Breast epithelium (tissue), 4 donors: Measurements from ENCODE around the gene MYO5B. TPM values are rescaled to one million over a fixed set of nuclear protein-coding genes. Genes with fewer than 3 reads are reported as not detected.
"Not testable (repeated sequence)": the region's sequence is repeated elsewhere in the genome, so short reads cannot be mapped to it uniquely, and the experiment has no call there.

ENCODE experiments used
- DNase-seq, 2 donors: peaks; one replicate each; pipeline ENCODE4 v3.0.0-alpha.2; 2019; ENCODE audit warnings: low spot score in 2 of 2
- H3K27ac ChIP-seq, 2 donors: fragments of 200-600 bp; sonication (generic) in 1 of 2; one replicate each; pipeline ENCODE4 v1.5.1; 2016 to 2019; ENCODE audit warnings: mild to moderate bottlenecking in 1 of 2
- H3K27me3 ChIP-seq, 2 donors: fragments of 200-600 bp; sonication (generic) in 1 of 2; one replicate each; pipeline versions ENCODE4 v1.5.1 to v1.6.0; 2017 to 2019; ENCODE audit warnings: control low read depth in 1 of 2, mild to moderate bottlenecking in 1 of 2
- H3K36me3 ChIP-seq: fragments of 200-600 bp; one replicate; pipeline ENCODE4 v1.5.1; 2019
- H3K4me1 ChIP-seq, 2 donors: fragments of 200-600 bp; sonication (generic); one replicate each; pipeline ENCODE4 v1.5.1; 2016 to 2019; ENCODE audit warnings: control low read depth in 1 of 2
- H3K4me3 ChIP-seq, 3 donors: fragments of 200-600 bp; sonication (generic); 1 replicate in 2 of 3; 2 replicates in 1 of 3; pipeline ENCODE4 v1.5.1; 2016 to 2019; ENCODE audit warnings: mild to moderate bottlenecking in 3 of 3, moderate library complexity in 2 of 3
- H3K9me3 ChIP-seq, 2 donors: fragments of 200-600 bp; sonication (generic) in 1 of 2; one replicate each; pipeline ENCODE4 v1.5.1; 2016 to 2019; ENCODE audit warnings: control low read depth in 1 of 2
- POLR2A ChIP-seq: fragments of 450-650 bp; IDR thresholded peaks from one replicate; pipeline ENCODE4 v1.6.1; 2016; ENCODE audit warnings: antibody characterized with exemption, mild to moderate bottlenecking, moderate library complexity
- POLR2AphosphoS5 ChIP-seq, 3 donors: sonication (generic); formaldehyde crosslinking; IDR thresholded peaks; one replicate each; pipeline ENCODE4 v1.6.1; 2017; ENCODE audit warnings: antibody characterized with exemption in 3 of 3
- intact Hi-C: fragments of 100-400 bp; cut with DNase I; formaldehyde crosslinking; loops from one replicate; pipeline ENCODE4 v1.15.1; 2023; ENCODE audit warnings: low total_unique reads
- total RNA-seq, 3 donors: library from RNA; depleted of rRNA; stranded (reverse); fragments of >200 nt; gene quantifications; one replicate each; pipeline ENCODE4 v1.1.0, GENCODE V29; 2016
- TF ChIP-seq, protein P1 (sequence below), 3 donors: fragments of 450-650 bp; IDR thresholded peaks; one replicate each; pipeline ENCODE4 v1.5.1; 2016 to 2017; ENCODE audit warnings: antibody characterized with exemption in 3 of 3, mild to moderate bottlenecking in 3 of 3, moderate library complexity in 3 of 3

The MYO5B gene
- total RNA-seq, 3 donors from 2014 or later = 2.4 to 53.1 (median 22.0) TPM

DNA sequence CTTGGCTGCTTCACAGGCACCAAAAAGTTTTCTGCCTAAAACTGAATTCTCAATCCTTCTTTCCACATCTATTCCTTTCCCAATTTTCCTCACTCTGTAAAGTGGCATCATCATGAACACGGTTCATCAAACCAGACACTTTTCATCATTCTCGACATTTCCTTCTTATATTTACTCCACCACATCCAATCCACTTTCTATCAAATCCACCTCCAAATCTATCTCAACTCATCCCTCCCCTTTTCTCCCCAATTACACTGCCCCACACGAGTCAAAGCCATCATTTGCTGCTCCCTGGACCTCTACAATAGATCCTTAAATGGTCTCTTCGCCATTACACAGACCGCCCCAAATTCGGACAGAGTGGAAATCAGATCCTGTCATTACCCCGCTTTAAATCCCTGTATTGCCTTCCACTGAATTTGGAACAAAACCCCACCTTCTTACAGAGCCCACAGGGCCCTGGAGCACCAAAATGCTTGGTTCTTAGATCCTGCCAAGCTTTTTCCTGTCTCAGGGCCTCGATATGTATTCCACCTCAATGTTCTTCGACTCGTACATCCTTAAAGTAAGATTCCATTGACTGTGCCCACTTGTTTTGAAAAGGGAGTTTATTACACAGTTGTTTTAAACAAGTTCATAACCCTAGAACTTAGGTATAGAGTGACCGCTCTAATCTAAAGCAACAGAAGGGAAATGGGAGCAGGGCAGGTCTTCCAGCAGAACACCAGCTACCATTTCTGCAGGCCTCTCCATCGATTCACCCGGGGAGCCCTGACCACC is 382.5 kb downstream of the MYO5B start:
- Histone ChIP-seq H3K9me3 (no peaks in the 10 kb centered on the region), H3K36me3 (no peaks in the 10 kb centered on the region), H3K27ac (peak overlapping the region; percentile 98), H3K4me1 (peaks cover 0 to 9% of the 10 kb centered on the region in 2 donors), H3K27me3 (no peaks in the 10 kb centered on the region), H3K4me3 (peak overlapping the region; percentile 74 to 86 (median 80))
- intact Hi-C loops = no loop called here
- DNase-seq = no peak
- TF ChIP-seq POLR2A = no peak
- TF ChIP-seq POLR2AphosphoS5 (IDR thresholded peaks at IDR 0.05) = no peak

DNA sequence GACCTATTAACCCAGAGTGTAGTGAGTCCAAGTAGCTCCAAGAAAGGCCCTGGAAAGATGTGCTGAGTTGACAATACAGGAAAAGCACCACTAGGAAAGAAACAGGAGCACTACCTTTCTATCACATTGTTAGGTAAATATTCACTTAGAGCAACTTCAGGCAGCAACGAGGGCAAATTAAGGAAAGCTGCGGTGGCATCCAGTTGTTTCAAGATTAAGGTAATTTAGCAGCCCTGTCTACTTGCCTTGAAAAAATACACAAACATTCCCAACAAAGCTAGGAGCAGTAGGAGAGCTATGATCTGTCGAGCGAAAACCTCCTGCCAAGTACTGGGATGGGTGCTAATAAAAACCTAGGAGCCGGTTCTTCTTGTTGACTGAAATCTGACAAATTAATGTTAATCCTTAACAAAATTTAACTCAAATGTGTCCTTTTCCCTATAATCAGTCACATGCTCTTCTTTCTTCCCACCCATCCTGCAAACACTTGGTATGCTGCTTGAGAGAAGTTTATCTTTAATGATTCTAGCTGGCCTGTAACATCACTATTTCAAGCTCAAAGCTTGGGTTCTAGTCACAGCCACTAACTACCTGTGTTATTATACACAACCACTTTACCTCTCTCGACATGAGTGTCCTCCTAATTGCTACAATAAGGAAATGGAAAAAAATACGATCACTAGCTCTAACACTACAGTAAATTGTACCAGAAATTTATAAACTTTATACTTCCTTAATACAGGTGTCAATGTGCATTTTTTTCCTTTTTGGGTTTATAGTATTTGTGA is 383.6 kb downstream of the MYO5B start:
- no peak for TF ChIP-seq POLR2A
- no peak for TF ChIP-seq POLR2AphosphoS5 (IDR thresholded peaks at IDR 0.05)
- TF ChIP-seq, protein P1, sequence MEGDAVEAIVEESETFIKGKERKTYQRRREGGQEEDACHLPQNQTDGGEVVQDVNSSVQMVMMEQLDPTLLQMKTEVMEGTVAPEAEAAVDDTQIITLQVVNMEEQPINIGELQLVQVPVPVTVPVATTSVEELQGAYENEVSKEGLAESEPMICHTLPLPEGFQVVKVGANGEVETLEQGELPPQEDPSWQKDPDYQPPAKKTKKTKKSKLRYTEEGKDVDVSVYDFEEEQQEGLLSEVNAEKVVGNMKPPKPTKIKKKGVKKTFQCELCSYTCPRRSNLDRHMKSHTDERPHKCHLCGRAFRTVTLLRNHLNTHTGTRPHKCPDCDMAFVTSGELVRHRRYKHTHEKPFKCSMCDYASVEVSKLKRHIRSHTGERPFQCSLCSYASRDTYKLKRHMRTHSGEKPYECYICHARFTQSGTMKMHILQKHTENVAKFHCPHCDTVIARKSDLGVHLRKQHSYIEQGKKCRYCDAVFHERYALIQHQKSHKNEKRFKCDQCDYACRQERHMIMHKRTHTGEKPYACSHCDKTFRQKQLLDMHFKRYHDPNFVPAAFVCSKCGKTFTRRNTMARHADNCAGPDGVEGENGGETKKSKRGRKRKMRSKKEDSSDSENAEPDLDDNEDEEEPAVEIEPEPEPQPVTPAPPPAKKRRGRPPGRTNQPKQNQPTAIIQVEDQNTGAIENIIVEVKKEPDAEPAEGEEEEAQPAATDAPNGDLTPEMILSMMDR (IDR thresholded peaks at IDR 0.05) = no peak
- peak overlapping the region in 1 of 2 donors; percentile 9 for H3K27ac ChIP-seq

DNA sequence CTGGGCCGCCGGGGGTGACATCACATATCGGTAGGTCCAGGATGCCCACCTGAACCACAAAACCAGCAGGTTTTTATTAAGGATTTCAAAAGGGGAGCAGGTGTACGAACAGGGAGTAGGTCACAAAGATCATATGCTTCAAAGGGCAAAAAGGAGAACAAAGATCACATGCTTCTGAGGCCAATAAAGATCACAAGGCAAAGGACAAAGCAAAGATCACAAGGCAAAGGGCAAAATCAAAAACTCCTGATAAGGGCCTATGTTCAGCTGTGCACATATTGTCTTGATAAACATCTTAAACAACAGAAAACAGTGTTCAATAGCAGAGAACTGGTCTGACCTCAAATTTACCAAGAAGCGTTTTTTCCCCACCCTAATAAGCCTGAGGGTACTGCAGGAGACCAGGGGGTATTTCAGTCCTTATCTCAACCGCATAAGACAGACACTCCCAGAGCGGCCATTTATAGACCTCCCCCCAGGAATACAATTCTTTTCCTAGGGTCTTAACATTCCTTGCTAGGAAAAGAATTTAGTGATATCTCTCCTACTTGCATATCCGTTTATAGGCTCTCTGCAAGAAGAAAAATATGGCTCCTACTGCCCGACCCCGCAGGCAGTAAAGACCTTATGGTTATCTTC is 386.3 kb downstream of the MYO5B start:
- DNase-seq, intact Hi-C loops, H3K4me1 ChIP-seq, H3K9me3 ChIP-seq, H3K27ac ChIP-seq, H3K4me3 ChIP-seq, H3K27me3 ChIP-seq, H3K36me3 ChIP-seq: not testable (repeated sequence)

More for the DNA sequence above, 383.6 kb downstream of the MYO5B start:
- H3K36me3 ChIP-seq = no peaks in the 10 kb centered on the region
- peak overlapping the region in 1 of 3 donors; percentile 14 for H3K4me3 ChIP-seq
- peaks cover 0 to 9% of the 10 kb centered on the region in 2 donors for H3K4me1 ChIP-seq
- intact Hi-C loops = no loop called here
- no peak for DNase-seq
- no peaks in the 10 kb centered on the region for H3K27me3 ChIP-seq
- no peaks in the 10 kb centered on the region for H3K9me3 ChIP-seq

DNA sequence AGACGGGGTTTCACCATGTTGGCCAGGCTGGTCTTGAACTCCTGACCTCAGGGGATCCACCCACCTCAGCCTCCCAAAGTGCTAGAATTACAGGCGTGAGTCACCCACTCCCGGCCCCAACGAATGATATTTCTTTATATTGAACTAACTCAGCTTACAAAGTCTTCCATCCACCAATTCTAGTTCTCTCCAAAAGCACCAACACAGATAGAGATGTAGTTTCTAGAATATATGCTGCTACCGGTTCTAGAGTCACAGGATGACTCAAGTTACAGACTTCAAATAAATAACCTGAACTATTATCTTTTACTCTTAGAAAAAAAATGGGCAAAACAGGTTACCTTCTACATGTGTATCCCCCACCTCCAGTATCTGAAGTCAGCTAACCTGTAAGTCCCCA is 390.9 kb downstream of the MYO5B start:
- H3K4me3 ChIP-seq = no peak overlapping the region
- no peaks in the 10 kb centered on the region for H3K9me3 ChIP-seq
- TF ChIP-seq POLR2AphosphoS5 (IDR thresholded peaks at IDR 0.05) = no peak
- intact Hi-C loops = no loop called here
- DNase-seq = no peak
- no peak overlapping the region for H3K27ac ChIP-seq
- H3K36me3 ChIP-seq = no peaks in the 10 kb centered on the region
- H3K27me3 ChIP-seq = no peaks in the 10 kb centered on the region
- no peaks in the 10 kb centered on the region for H3K4me1 ChIP-seq

DNA sequence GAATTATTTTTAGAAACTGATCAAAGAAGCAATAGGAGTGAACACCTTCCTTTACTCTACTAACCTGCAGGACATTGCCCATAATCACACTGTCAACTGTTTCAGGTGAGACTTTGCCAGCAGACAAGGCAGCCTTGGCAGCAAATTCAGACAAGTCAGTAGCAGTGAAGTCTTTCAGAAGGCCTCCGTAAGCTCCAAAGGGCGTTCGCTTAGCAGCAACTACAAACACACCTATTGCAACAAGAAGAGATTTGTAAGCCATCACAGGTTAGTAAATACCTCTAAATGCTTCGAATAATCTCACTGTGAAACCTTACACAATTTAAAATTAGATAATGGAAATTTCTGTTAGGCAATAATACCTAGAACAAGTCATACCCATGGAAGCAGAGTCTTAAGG is 392.3 kb downstream of the MYO5B start:
- DNase-seq = no peak
- Histone ChIP-seq H3K27me3 (no peaks in the 10 kb centered on the region), H3K9me3 (no peaks in the 10 kb centered on the region), H3K4me3 (no peak overlapping the region), H3K4me1 (no peaks in the 10 kb centered on the region), H3K27ac (no peak overlapping the region), H3K36me3 (no peaks in the 10 kb centered on the region)
- TF ChIP-seq POLR2A (no peak), POLR2AphosphoS5 (IDR thresholded peaks at IDR 0.05) (no peak)
- TF ChIP-seq, protein P1 (IDR thresholded peaks at IDR 0.05) = no peak
- intact Hi-C loops = no loop called here

DNA sequence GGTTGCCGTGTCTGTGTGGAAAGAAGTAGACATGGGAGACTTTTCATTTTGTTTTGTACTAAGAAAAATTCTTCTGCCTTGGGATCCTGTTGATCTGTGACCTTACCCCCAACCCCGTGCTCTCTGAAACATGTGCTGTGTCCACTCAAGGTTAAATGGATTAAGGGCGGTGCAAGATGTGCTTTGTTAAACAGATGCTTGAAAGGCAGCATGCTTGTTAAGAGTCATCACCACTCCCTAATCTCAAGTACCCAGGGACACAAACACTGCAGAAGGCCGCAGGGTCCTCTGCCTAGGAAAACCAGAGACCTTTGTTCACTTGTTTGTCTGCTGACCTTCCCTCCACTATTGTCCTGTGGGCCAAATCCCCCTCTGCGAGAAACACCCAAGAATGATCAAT is 394.5 kb downstream of the MYO5B start:
- intact Hi-C loops, H3K27ac ChIP-seq, H3K27me3 ChIP-seq, H3K4me1 ChIP-seq, H3K4me3 ChIP-seq, H3K9me3 ChIP-seq, DNase-seq, H3K36me3 ChIP-seq: not testable (repeated sequence)

DNA sequence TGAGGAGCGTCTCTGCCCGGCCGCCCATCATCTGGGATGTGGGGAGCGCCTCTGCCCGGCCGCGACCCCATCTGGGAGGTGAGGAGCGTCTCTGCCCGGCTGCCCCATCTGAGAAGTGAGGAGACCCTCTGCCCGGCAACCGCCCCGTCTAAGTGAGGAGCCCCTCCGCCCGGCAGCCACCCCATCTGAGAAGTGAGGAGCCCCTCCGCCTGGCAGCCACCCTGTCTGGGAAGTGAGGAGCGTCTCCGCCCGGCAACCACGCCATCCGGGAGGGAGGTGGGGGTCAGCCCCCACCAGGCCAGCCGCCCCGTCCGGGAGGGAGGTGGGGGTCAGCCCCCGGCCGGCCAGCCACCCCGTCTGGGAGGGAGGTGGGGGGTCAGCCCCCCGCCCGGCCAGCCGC is 395.1 kb downstream of the MYO5B start:
- H3K27ac ChIP-seq, H3K9me3 ChIP-seq, H3K27me3 ChIP-seq, H3K4me3 ChIP-seq, DNase-seq, H3K4me1 ChIP-seq, H3K36me3 ChIP-seq, intact Hi-C loops: not testable (repeated sequence)
